HCT116 (cell line): ENCODE data around the gene CCDC81. TPM values are rescaled to one million over a fixed set of nuclear protein-coding genes. Genes with fewer than 3 reads are reported as not detected.

Experiments used
- ATAC-seq: fragments of 200-7000 bp; cut with Tn5 transposase; 2 replicates; pipeline ENCODE4 v1.9.1; 2020; ENCODE audit warnings: mild to moderate bottlenecking, moderate library complexity
- BruUV-seq: library from RNA; stranded (reverse); fragments of 400-500 nt; replicated peaks from 2 replicates; lab custom pipeline; 2021; lab: Mats Ljungman, UMichigan
- CTCF ChIA-PET: fragments of 300-600 bp; sonication (Branson Sonifier 250); formaldehyde crosslinking; loops from one replicate; lab custom pipeline; 2021; ENCODE audit warnings: antibody characterized with exemption; lab: Charles Lee
- POLR2A ChIA-PET: fragments of 300-600, 350-600 bp; sonication (Branson Sonifier 250); formaldehyde crosslinking; loops from one replicate; lab custom pipeline; 2021; ENCODE audit warnings: antibody characterized with exemption; lab: Charles Lee
- RAD21 ChIA-PET, 2 experiments: fragments of 300-600 bp; sonication (Branson Sonifier 250); formaldehyde crosslinking; loops; one replicate each; lab custom pipeline; 2023; ENCODE audit warnings: low total read pairs in 2 of 2; ENCODE audit not compliant: uncharacterized antibody in 2 of 2, unreplicated experiment in 2 of 2, low non-redundant PET in 1 of 2; lab: Charles Lee
- DNase-seq: peaks from one replicate; pipeline ENCODE4 v3.0.0-alpha.2; 2010; ENCODE audit warnings: low read depth, low spot score
- H2AFZ ChIP-seq: fragments of 200-600 bp; shearing (Covaris generic), sonication (generic); 2 replicates; pipeline ENCODE4 v1.6.1; 2017; ENCODE audit warnings: low read depth, mixed run types, mixed read lengths, antibody characterized with exemption, low read length; ENCODE audit not compliant: poor library complexity, severe bottlenecking
- H3K27ac ChIP-seq: 2 replicates; pipeline ENCODE4 v1.5.1; 2012; ENCODE audit warnings: low read depth, low read length
- H3K27me3 ChIP-seq: fragments of 200-600 bp; sonication (generic); 2 replicates; pipeline ENCODE4 v1.6.1; 2016; ENCODE audit warnings: mixed run types, low read length, mixed read lengths; ENCODE audit not compliant: insufficient read depth
- H3K36me3 ChIP-seq, 2 experiments: fragments of 200-500 bp in 1 of 2; fragments of 200-600 bp in 1 of 2; sonication (Bioruptor generic) in 1 of 2; sonication (generic) in 1 of 2; 2 replicates each; pipeline versions ENCODE4 v1.5.1 to v1.6.1; 2014 to 2016; ENCODE audit warnings: low read length in 2 of 2, inconsistent platforms in 1 of 2, mixed read lengths in 1 of 2, mixed run types in 1 of 2; ENCODE audit not compliant: insufficient read depth in 2 of 2, control insufficient read depth in 1 of 2
- H3K4me1 ChIP-seq, 2 experiments: fragments of 200-600 bp in 1 of 2; sonication (generic) in 1 of 2; 2 replicates each; pipeline versions ENCODE4 v1.5.1 to v1.6.1; 2012 to 2017; ENCODE audit warnings: low read length in 2 of 2, inconsistent platforms in 1 of 2, mild to moderate bottlenecking in 1 of 2, mixed read lengths in 1 of 2, mixed run types in 1 of 2, moderate library complexity in 1 of 2; ENCODE audit not compliant: insufficient read depth in 2 of 2, control insufficient read depth in 1 of 2
- H3K4me2 ChIP-seq: fragments of 200-600 bp; sonication (generic); 2 replicates; pipeline ENCODE4 v1.6.1; 2017; ENCODE audit warnings: mixed run types, low read length, mixed read lengths
- H3K4me3 ChIP-seq, 2 experiments: fragments of 200-600 bp in 1 of 2; sonication (generic) in 1 of 2; replicated peaks in 1 of 2; 2 replicates each; pipeline ENCODE4 v1.5.1; 2011 to 2016; ENCODE audit warnings: low read length in 2 of 2, control low read depth in 1 of 2, low read depth in 1 of 2, mild to moderate bottlenecking in 1 of 2, mixed read lengths in 1 of 2, mixed run types in 1 of 2
- H3K79me2 ChIP-seq: fragments of 200-600 bp; sonication (generic); 2 replicates; pipeline ENCODE4 v1.6.1; 2017; ENCODE audit warnings: mild to moderate bottlenecking, mixed run types, low read length, moderate library complexity, mixed read lengths; ENCODE audit not compliant: insufficient read depth
- H3K9ac ChIP-seq: fragments of 200-600 bp; sonication (generic); 2 replicates; pipeline ENCODE4 v1.6.1; 2016; ENCODE audit warnings: low read length, mixed read lengths
- H3K9me2 ChIP-seq: fragments of 200-600 bp; sonication (generic), shearing (Covaris generic); 2 replicates; pipeline ENCODE4 v1.6.1; 2017; ENCODE audit warnings: mixed run types, mild to moderate bottlenecking, moderate library complexity; ENCODE audit not compliant: insufficient read depth
- H3K9me3 ChIP-seq, 2 experiments: fragments of 200-500 bp in 1 of 2; fragments of 200-600 bp in 1 of 2; sonication (Bioruptor generic) in 1 of 2; sonication (generic) in 1 of 2; 2 replicates each; pipeline ENCODE4 v1.6.1; 2014 to 2017; ENCODE audit warnings: low read length in 2 of 2, mixed read lengths in 2 of 2, inconsistent platforms in 1 of 2, low read depth in 1 of 2, mild to moderate bottlenecking in 1 of 2, mixed run types in 1 of 2, moderate library complexity in 1 of 2; ENCODE audit not compliant: control insufficient read depth in 1 of 2, insufficient read depth in 1 of 2
- H4K20me1 ChIP-seq: fragments of 200-600 bp; sonication (generic), shearing (Covaris generic); 2 replicates; pipeline ENCODE4 v1.6.1; 2017; ENCODE audit warnings: mixed run types, mild to moderate bottlenecking, moderate library complexity; ENCODE audit not compliant: insufficient read depth
- EGR1 ChIP-seq: IDR thresholded peaks from 2 replicates; pipeline ENCODE4 v1.6.1; 2012; ENCODE audit warnings: low read depth
- FOSL1 ChIP-seq: IDR thresholded peaks from 2 replicates; pipeline ENCODE4 v1.6.1; 2012; ENCODE audit warnings: low read depth
- YY1 ChIP-seq: IDR thresholded peaks from 2 replicates; pipeline ENCODE4 v1.6.1; 2011; ENCODE audit warnings: low read length, low read depth, moderate library complexity, mild to moderate bottlenecking; ENCODE audit not compliant: insufficient replicate concordance; ENCODE audit errors: extremely low read depth
- intact Hi-C: fragments of 100-400 bp; cut with micrococcal nuclease; formaldehyde crosslinking; loops from 2 replicates; pipeline ENCODE4 v1.10.0; 2022
- total RNA-seq: library from RNA; stranded (reverse); gene quantifications from one replicate; pipeline ENCODE4 v1.2.1, GENCODE V29; 2021; ENCODE audit not compliant: unreplicated experiment
- TF ChIP-seq, protein P1 (sequence below): IDR thresholded peaks from 2 replicates; pipeline ENCODE4 v1.6.1; 2012; ENCODE audit warnings: low read depth
- TF ChIP-seq, protein P2 (sequence below): IDR thresholded peaks from 2 replicates; pipeline ENCODE4 v1.6.1; 2011; ENCODE audit warnings: mild to moderate bottlenecking, low read length, moderate library complexity; ENCODE audit not compliant: insufficient replicate concordance; ENCODE audit errors: extremely low read depth

CCDC81 gene
- total RNA-seq, 1 experiment from 2014 or later: 0.69 TPM

DNA sequence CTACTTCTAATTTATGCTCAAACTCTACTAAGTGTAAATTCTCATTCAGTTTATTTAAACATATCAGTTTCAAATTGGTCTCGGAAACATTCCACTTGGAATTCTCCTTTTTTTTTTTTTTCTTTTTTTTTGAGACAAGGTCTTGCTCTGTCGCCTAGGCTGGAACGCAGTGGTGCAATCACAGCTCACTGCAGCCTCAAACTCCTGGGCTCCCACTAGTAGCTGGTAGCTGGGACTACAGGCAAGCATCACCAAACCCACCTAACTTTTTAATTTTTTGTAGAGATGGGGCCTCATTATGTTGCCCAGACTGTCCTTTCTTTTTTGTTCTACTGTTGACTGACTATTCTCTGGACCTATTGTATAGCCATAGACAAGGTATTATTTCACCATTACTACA is 33.3 kb upstream of the CCDC81 start:
- CTCF ChIA-PET: no interaction called here
- RAD21 ChIA-PET: no interaction called here
- Histone ChIP-seq H3K9ac (no peak overlapping the region), H3K4me3 (no peak overlapping the region), H3K79me2 (peaks cover 19% of the 10 kb centered on the region), H3K36me3 (peaks cover 0 to 5% of the 10 kb centered on the region in 2 experiments; a peak in 2 of 4 replicates), H2AFZ (no peak overlapping the region), H3K4me2 (no peak overlapping the region), H3K27ac (no peak overlapping the region), H3K4me1 (no peaks in the 10 kb centered on the region), H3K9me3 (no peaks in the 10 kb centered on the region), H4K20me1 (no peaks in the 10 kb centered on the region), H3K9me2 (no peaks in the 10 kb centered on the region), H3K27me3 (no peaks in the 10 kb centered on the region)
- no TSS peak for BruUV-seq
- DNase-seq (no peak), ATAC-seq (no peak)
- TF ChIP-seq EGR1: no peak
- no peak for TF ChIP-seq YY1
- no peak for TF ChIP-seq FOSL1
- TF ChIP-seq, protein P1, sequence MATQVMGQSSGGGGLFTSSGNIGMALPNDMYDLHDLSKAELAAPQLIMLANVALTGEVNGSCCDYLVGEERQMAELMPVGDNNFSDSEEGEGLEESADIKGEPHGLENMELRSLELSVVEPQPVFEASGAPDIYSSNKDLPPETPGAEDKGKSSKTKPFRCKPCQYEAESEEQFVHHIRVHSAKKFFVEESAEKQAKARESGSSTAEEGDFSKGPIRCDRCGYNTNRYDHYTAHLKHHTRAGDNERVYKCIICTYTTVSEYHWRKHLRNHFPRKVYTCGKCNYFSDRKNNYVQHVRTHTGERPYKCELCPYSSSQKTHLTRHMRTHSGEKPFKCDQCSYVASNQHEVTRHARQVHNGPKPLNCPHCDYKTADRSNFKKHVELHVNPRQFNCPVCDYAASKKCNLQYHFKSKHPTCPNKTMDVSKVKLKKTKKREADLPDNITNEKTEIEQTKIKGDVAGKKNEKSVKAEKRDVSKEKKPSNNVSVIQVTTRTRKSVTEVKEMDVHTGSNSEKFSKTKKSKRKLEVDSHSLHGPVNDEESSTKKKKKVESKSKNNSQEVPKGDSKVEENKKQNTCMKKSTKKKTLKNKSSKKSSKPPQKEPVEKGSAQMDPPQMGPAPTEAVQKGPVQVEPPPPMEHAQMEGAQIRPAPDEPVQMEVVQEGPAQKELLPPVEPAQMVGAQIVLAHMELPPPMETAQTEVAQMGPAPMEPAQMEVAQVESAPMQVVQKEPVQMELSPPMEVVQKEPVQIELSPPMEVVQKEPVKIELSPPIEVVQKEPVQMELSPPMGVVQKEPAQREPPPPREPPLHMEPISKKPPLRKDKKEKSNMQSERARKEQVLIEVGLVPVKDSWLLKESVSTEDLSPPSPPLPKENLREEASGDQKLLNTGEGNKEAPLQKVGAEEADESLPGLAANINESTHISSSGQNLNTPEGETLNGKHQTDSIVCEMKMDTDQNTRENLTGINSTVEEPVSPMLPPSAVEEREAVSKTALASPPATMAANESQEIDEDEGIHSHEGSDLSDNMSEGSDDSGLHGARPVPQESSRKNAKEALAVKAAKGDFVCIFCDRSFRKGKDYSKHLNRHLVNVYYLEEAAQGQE: no peak
- TF ChIP-seq, protein P2, sequence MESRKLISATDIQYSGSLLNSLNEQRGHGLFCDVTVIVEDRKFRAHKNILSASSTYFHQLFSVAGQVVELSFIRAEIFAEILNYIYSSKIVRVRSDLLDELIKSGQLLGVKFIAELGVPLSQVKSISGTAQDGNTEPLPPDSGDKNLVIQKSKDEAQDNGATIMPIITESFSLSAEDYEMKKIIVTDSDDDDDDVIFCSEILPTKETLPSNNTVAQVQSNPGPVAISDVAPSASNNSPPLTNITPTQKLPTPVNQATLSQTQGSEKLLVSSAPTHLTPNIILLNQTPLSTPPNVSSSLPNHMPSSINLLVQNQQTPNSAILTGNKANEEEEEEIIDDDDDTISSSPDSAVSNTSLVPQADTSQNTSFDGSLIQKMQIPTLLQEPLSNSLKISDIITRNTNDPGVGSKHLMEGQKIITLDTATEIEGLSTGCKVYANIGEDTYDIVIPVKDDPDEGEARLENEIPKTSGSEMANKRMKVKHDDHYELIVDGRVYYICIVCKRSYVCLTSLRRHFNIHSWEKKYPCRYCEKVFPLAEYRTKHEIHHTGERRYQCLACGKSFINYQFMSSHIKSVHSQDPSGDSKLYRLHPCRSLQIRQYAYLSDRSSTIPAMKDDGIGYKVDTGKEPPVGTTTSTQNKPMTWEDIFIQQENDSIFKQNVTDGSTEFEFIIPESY: no peak
- POLR2A ChIA-PET: no interaction called here
- intact Hi-C loops: no loop called here
